Left ventricle myocardium superior (tissue), 1 donor: ENCODE data around the gene KCTD15. TPM values are rescaled to one million over a fixed set of nuclear protein-coding genes. Genes with fewer than 3 reads are reported as not detected.

Experiments
- ATAC-seq: fragments of 200-7000 bp; cut with Tn5 transposase; one replicate; pipeline ENCODE4 v1.9.1; 2020; ENCODE audit warnings: mild to moderate bottlenecking, moderate library complexity
- DNase-seq: peaks from one replicate; pipeline ENCODE4 v3.0.0-alpha.2; 2020
- intact Hi-C: fragments of 100-400 bp; cut with micrococcal nuclease; formaldehyde crosslinking; loops from one replicate; pipeline ENCODE4 v1.11.0; 2022
- total RNA-seq: library from RNA; stranded (reverse); fragmentation: NEBNext Ultra II Directional; extraction: Animal tissue kit (Norgen Biotek cat#: 25700); gene quantifications from one replicate; pipeline ENCODE4 v1.2.1, GENCODE V29; 2021
- donor health status: DM: no; HTN: yes; CAD: no; lungs with severe emphysema.

The KCTD15 gene
- total RNA-seq, 1 donor from 2014 or later, result 9.6 TPM

DNA sequence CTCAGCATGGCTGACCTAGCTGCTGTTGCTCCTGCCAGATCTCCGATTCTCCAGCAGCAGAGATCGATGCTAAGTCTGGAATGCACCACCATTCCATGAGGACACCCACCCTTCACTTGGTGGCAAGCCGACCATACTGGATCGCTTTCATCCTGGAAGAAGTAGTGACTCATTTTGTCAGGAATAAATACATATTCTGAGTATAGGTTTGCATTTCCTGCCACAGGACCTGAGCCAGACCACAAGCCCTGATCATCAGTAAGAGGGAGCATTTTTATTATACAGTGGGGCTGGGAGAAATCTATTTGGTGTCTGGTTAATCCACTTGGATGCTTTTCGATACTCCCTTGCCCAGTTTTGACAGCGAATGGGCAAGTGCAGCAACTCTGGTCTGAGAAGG lies 10.9 kb upstream of the KCTD15 start:
- intact Hi-C loops, result no loop called here
- no peak for DNase-seq
- no peak for ATAC-seq

- DNase-seq (no peak), ATAC-seq (no peak)
- intact Hi-C loops, result no loop called here
Measured at GRCh38 chr19:33788676-33789075, 8.0 kb upstream of the KCTD15 start.

DNA sequence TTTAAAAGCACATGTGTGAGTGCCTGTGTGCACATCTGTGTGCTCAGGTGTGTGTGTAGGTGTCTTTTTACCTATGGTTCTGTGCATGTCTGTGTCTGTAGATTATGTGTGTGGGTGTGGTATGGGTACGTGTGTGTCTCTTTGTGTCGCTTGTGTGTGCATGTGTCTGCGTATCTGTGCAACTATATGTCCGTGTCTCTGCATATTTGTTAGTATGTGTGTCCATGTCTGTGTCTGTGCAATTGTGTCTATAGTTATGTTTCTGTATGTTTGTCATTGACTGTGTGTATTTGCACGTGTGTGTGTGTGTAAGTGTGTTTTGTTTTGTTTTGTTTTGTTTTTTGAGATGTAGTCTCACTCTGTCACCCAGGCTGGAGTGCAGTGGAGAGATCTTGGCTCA lies 7.3 kb upstream of the KCTD15 start:
- no peak for ATAC-seq
- intact Hi-C loops, result no loop called here
- DNase-seq, result no peak

DNA sequence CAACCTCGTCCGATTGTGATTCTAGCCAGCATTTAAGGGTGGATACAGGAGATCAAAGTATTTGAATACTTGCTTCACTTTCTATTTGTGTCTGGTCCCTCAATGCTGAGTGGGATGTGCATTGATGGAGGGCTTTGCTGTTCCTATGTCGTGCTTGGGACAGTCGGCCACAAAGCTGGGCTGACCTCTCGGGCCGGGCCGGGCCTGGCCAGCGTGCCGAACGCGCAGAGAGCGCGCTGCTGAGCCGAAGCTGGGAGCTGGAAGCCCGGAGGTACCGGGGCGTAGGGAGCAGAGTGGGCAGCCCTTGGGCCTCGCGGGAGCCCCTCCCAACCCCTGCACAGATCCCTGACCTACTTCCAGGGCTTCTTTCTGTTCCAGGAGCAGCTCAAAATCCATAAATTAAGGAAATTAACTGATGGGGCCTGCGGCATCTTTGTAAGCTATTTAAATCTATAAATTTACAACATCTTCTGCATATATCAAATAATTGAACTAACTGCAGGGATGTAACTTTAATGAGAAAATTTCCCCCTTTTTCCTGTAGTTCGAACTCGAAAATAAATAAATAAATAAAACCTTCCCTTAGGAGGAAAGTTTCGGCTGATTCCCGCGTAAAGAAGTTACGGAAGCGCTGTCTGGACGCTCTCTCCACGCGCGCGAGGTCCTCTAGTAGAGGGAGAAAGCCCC lies 1.8 kb upstream of the KCTD15 start:
- DNase-seq (peak; percentile 69), ATAC-seq (peak; percentile 9)
- intact Hi-C loops, result no loop called here

GRCh38 chr19:33795370-33796163 lies 1.1 kb upstream of the KCTD15 start:
- DNase-seq (peak; percentile 91), ATAC-seq (peak; percentile 85)
- intact Hi-C loops, result no loop called here

DNA sequence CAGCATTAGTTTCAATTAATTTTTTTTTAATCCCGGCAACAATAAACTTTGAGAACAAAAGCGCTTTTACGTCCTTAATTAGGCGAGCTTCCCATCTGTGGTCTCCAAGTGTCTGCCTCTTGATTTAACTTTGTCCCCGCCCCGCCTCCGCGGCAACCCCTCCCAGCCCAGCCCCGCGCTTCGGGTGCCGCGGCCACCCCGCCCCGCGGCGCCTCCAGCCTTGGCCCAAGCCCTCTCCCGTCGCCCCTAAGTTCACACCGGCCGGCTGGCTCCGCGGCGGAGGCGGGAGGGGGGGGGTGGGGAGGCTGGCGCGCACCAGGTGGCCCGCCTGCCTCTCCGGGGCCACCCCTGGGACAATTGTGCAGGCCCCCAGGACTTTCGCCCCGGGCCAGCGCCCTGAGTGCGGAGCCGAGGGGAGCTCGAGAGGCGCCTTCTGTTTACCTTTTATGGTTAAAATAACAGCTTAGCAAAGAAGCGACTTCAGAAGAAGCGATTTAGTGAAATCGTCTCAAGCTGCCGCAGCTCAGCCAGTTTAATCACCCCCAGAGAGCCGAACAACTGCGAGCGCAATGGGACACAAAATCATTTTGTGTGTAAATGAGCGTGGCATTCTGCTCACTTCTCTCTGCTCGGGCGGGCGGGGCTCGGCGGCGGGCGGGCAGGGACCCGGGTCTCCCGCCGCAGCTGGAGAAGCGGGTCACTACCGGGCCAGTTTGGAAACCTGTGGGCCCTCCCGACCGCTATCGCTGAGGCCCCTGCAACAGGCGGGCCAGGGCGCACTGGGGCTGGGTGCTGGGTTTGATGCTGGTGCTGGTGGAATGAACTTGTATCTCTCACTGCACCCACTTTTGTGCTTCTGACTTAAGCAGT lies 1.4 kb downstream of the KCTD15 start:
- ATAC-seq, result peak; percentile 61
- intact Hi-C loops, result no loop called here
- peak; percentile 76 for DNase-seq

GRCh38 chr19:33798681-33799111 lies 2.0 kb downstream of the KCTD15 start:
- intact Hi-C loops, result no loop called here
- DNase-seq (no peak), ATAC-seq (no peak)

- DNase-seq, result no peak
- intact Hi-C loops, result no loop called here
- no peak for ATAC-seq
Measured at GRCh38 chr19:33799476-33799875, 2.8 kb downstream of the KCTD15 start.

GRCh38 chr19:33800012-33800680 lies 3.5 kb downstream of the KCTD15 start:
- ATAC-seq (no peak), DNase-seq (no peak)
- intact Hi-C loops, result no loop called here

DNA sequence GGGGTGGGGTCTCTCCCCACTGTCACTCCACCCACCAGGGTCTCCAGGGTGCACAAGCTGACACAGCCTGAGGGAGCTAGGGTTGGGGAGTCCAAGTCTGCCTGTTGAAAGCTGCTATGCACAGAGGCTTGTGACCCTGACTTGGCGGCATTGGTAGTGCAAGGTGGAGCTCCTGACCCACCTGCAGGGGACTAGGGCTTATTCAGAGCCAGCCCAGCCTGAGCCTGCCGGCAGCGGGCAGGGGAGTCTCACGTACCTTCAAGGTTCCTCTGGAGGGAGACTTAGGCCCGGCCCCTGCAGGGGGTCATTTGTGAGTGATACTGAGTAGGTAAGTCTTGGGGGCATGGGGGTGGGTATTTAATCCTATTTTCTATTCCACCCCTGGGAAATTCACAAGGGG lies 4.7 kb downstream of the KCTD15 start:
- ATAC-seq (no peak), DNase-seq (no peak)
- intact Hi-C loops, result no loop called here

DNA sequence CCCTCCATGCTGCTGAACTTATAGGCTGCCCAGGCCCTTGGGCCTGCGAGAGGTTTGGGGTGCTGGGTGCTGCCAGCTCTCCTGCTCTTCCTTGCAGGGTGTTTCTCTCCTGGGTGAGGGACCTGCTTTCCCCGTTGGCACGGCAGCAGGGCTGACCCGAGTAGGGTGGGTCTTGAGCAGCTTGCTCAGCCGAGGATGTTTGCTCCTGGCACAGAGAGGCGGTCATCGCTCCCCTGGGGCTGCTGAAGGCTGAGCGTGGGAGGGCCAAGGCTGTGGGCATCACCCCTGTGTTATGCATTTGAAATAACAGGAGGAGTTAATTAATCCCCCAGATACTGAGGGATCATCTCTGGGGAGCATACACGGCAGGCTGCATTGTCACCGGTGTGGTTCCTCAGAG lies 5.3 kb downstream of the KCTD15 start:
- intact Hi-C loops, result no loop called here

GRCh38 chr19:33802801-33803200 lies 6.1 kb downstream of the KCTD15 start:
- intact Hi-C loops, result no loop called here
- no peak for DNase-seq
- ATAC-seq, result no peak

More for the DNA sequence above, 5.3 kb downstream of the KCTD15 start:
- DNase-seq (no peak), ATAC-seq (no peak)

- ATAC-seq, result no peak
- DNase-seq, result no peak
- intact Hi-C loops, result no loop called here
Measured at GRCh38 chr19:33803383-33803782, 6.7 kb downstream of the KCTD15 start.

DNA sequence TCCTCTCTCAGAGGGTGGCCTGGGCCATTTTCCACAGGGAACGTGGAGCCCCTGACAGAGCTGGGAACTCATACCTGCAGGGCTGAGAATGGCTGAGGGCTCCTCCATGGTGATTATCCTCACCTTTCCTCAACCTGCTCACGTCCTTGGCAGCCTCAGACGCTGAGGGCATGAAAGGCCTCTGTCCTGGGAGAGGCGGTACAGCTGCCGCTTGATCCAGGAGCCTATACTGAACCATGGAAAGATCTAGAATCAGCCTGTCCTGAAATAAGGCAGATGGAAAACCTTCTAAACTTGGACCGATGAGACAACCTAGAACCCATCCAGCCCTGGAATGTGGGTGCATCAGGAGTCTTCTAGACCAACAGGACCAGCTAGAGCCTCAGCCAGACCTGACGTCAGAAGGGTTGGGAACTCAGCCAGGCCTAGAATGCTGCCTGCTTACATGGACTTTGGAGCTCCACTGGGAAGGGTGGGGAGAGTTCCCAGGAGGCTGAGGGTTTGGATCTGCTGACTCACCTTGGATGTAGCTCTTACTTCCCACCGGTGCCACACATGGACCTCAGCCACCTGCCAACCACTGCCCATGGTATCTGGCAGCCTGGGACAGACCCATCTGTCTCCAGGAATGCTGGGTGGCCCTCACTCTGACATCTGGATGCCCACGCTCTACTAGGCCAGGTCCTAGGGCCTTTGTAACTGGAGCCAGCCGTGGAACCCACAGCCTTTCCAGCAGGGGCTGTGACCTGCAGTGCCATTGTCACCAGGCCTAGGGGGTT lies 7.5 kb downstream of the KCTD15 start:
- DNase-seq (peak; percentile 76), ATAC-seq (peak; percentile 85)
- intact Hi-C loops, result no loop called here

DNA sequence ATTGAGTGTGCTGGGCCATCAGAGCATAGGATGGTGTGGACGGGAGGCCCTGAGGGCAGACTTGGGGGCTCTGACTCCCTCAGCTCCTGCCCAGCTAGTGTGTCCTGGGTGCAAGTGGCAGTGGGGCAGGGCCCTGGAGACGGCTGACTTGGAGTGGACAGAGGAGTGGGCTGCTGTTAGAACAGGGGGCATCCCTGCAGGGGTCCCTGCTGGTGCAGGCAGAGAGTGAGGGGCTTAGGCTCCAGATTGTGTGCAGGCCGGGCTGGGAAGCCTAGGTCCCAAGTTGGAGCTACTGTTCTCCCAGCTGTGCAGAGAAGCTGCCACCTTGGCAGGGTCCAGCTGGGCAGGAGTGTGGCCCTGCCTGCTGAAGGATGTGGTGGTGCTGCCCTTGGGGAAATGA lies 8.6 kb downstream of the KCTD15 start:
- intact Hi-C loops, result no loop called here
- DNase-seq (no peak), ATAC-seq (no peak)

GRCh38 chr19:33805840-33806433 lies 9.3 kb downstream of the KCTD15 start:
- DNase-seq (no peak), ATAC-seq (no peak)
- intact Hi-C loops, result no loop called here

GRCh38 chr19:33806434-33806881 lies 9.8 kb downstream of the KCTD15 start:
- ATAC-seq (no peak), DNase-seq (no peak)
- intact Hi-C loops, result no loop called here

DNA sequence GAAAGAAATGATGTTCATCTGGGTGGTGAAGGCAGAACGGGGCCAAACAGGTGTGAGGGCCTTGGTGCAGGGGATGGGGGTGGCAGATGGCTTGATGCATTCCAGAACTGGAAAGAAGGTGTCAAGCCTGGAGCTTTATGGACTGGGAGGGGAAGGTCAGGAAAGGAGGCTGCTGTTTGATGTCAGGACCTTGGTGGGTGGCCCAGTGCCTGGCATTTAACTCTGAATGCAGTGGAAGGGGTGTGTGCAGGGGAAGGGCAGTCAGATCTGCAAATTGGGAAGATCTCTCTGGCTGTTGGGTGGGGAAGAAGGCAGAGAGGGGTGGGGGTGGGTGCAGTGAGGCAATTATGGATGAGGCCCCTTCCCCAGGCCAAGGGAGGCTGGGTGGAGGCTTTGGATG lies 11.7 kb downstream of the KCTD15 start:
- DNase-seq (no peak), ATAC-seq (no peak)
- intact Hi-C loops, result no loop called here
